GM12878 (cell line): ENCODE measurements around the gene NOB1. TPM values are rescaled to one million over a fixed set of nuclear protein-coding genes. Genes with fewer than 3 reads are reported as not detected.

Source experiments
- ATAC-seq: fragments of 200-7000 bp; cut with Tn5 transposase; 3 replicates; pipeline ENCODE4 v1.9.1; 2020; ENCODE audit warnings: mild to moderate bottlenecking, moderate library complexity
- BruUV-seq: library from RNA; stranded (reverse); fragments of 400-500 nt; replicated peaks from 2 replicates; lab custom pipeline; 2021; lab: Mats Ljungman, UMichigan
- CTCF ChIA-PET: fragments of 300-600 bp; sonication (Branson Sonifier 250); formaldehyde crosslinking; extraction: SDS; loops from one replicate; lab custom pipeline; 2021; ENCODE audit warnings: inconsistent platforms; lab: Yijun Ruan, JAX
- POLR2A ChIA-PET: fragments of 350-600 bp; formaldehyde crosslinking; extraction: SDS; loops from one replicate; lab custom pipeline; 2021; ENCODE audit warnings: inconsistent platforms; lab: Charles Lee
- RAD21 ChIA-PET: fragments of 300-600 bp; sonication (Branson Sonifier 250); formaldehyde crosslinking; loops from one replicate; lab custom pipeline; 2023; ENCODE audit warnings: antibody characterized with exemption; ENCODE audit not compliant: unreplicated experiment; lab: Charles Lee
- SMC1A ChIA-PET: fragments of 300-600 bp; sonication (Branson Sonifier 250); formaldehyde crosslinking; loops from one replicate; lab custom pipeline; 2023; ENCODE audit not compliant: unreplicated experiment, uncharacterized antibody; lab: Charles Lee
- DNase-seq: peaks from one replicate; pipeline ENCODE4 v3.0.0-alpha.2; 2011; ENCODE audit warnings: low read depth, low spot score
- FAIRE-seq: peaks from 3 replicates; lab custom pipeline; 2011; peaks lifted over from hg19 to GRCh38; lab: Jason Lieb, UNC
- H2AFZ ChIP-seq: 2 replicates; pipeline ENCODE4 v1.6.0; 2011; ENCODE audit warnings: low read depth, low read length, control low read depth; ENCODE audit not compliant: control insufficient read depth
- H3K27ac ChIP-seq: 2 replicates; pipeline ENCODE4 v1.5.1; 2011; ENCODE audit warnings: control low read depth; ENCODE audit not compliant: control insufficient read depth, insufficient read depth
- H3K27me3 ChIP-seq, 2 experiments: replicated peaks in 1 of 2; 2 replicates each; pipeline versions ENCODE4 v1.6.0 to v1.6.1; 2011; ENCODE audit warnings: low read length in 1 of 2; ENCODE audit not compliant: control insufficient read depth in 2 of 2, insufficient read depth in 2 of 2
- H3K36me3 ChIP-seq, 2 experiments: 2 replicates each; pipeline ENCODE4 v1.5.1; 2011; ENCODE audit warnings: low read length in 1 of 2; ENCODE audit not compliant: control insufficient read depth in 2 of 2, insufficient read depth in 2 of 2
- H3K4me1 ChIP-seq: 2 replicates; pipeline ENCODE4 v1.6.1; 2011; ENCODE audit warnings: mild to moderate bottlenecking, low read length, moderate library complexity, mixed read lengths; ENCODE audit not compliant: control insufficient read depth, insufficient read depth
- H3K4me2 ChIP-seq: 2 replicates; pipeline ENCODE4 v1.6.0; 2011; ENCODE audit warnings: control low read depth; ENCODE audit not compliant: control insufficient read depth, insufficient read depth
- H3K4me3 ChIP-seq: fragments of 200-600 bp; sonication (generic); 2 replicates; pipeline ENCODE4 v1.5.1; 2016
- H3K79me2 ChIP-seq: 2 replicates; pipeline ENCODE4 v1.6.0; 2011; ENCODE audit warnings: low read length; ENCODE audit not compliant: control insufficient read depth, insufficient read depth
- H3K9ac ChIP-seq: 2 replicates; pipeline ENCODE4 v1.8.0; 2011; ENCODE audit warnings: low read length, control low read depth, mixed read lengths; ENCODE audit not compliant: control insufficient read depth, insufficient read depth
- H3K9me3 ChIP-seq: replicated peaks from 3 replicates; pipeline ENCODE4 v1.5.1; 2011; ENCODE audit warnings: mild to moderate bottlenecking, low read length; ENCODE audit not compliant: control insufficient read depth, insufficient read depth
- H4K20me1 ChIP-seq: 2 replicates; pipeline ENCODE4 v1.6.0; 2011; ENCODE audit not compliant: control insufficient read depth, insufficient read depth
- JUNB ChIP-seq: IDR thresholded peaks from 2 replicates; pipeline ENCODE4 v1.6.1; 2016; ENCODE audit warnings: antibody characterized with exemption, mild to moderate bottlenecking
- SPI1 ChIP-seq: IDR thresholded peaks from 2 replicates; pipeline ENCODE4 v1.6.1; 2011; ENCODE audit warnings: low read depth, mild to moderate bottlenecking, low read length, moderate library complexity, borderline replicate concordance; ENCODE audit not compliant: insufficient read depth
- TAF1 ChIP-seq: IDR thresholded peaks from 2 replicates; pipeline ENCODE4 v1.6.1; 2011; ENCODE audit warnings: mild to moderate bottlenecking, low read depth, low read length, borderline replicate concordance
- ZNF24 ChIP-seq: fragments of 450-650 bp; IDR thresholded peaks from 2 replicates; pipeline ENCODE4 v1.6.1; 2017; ENCODE audit warnings: antibody characterized with exemption, mild to moderate bottlenecking
- WGBS: methylation state at CpG from one replicate; pipeline ENCODE4 v1.1.6; 2016; ENCODE audit warnings: low lambda C conversion rate; ENCODE audit not compliant: insufficient replicate concordance, insufficient coverage; ENCODE audit errors: missing lambda C conversion rate; 5-methylcytosine and 5-hydroxymethylcytosine counted together
- in situ Hi-C: fragments of 300-500 bp; cut with MboI; formaldehyde crosslinking; loops from 9 replicates; pipeline ENCODE4 v1.14.3; 2018; ENCODE audit warnings: mixed read lengths
- intact Hi-C: fragments of 100-400 bp; cut with micrococcal nuclease; formaldehyde crosslinking; loops from one replicate; pipeline ENCODE4 v1.14.2; 2022; ENCODE audit not compliant: unreplicated experiment
- polyA plus RNA-seq, 11 experiments: library from polyadenylated mRNA; depleted of rRNA in 4 of 11; unstranded in 6 of 11; stranded (reverse) in 5 of 11; fragments of >200 nt; fragmentation: Nextera tagmentation in 4 of 11; fragmentation: Illumina TruSeq in 1 of 11; extraction: Ambion mirVana in 4 of 11; extraction: Trizol in 1 of 11; gene quantifications; 1 replicate in 1 of 11; 2 replicates in 10 of 11; pipeline versions ENCODE4 v1.2.1 to v1.2.3, GENCODE V29; 2011 to 2016; ENCODE audit warnings: inconsistent platforms in 2 of 11, missing spikeins in 2 of 11, low read depth in 1 of 11
- total RNA-seq, 4 experiments: library from RNA; depleted of rRNA in 3 of 4; stranded (reverse); fragments of >200 nt in 3 of 4; fragmentation: Illumina TruSeq in 1 of 4; extraction: Trizol in 1 of 4; gene quantifications; 2 replicates each; pipeline versions ENCODE4 v1.2.1 to v1.2.3, GENCODE V29; 2013 to 2021
- TF ChIP-seq, protein P1 (sequence below): fragments of 450-650 bp; IDR thresholded peaks from 2 replicates; pipeline ENCODE4 v1.6.1; 2017; ENCODE audit warnings: mild to moderate bottlenecking, moderate library complexity
- TF ChIP-seq, protein P2 (sequence below): IDR thresholded peaks from 2 replicates; pipeline ENCODE4 v1.6.1; 2011; ENCODE audit warnings: borderline replicate concordance, low read depth, mild to moderate bottlenecking, moderate library complexity, low read length; ENCODE audit not compliant: insufficient read depth, poor library complexity, severe bottlenecking

The NOB1 gene
- total and polyA plus RNA-seq, 10 of the 15 experiments (the other 5 are each of a cell fraction or from before 2014, with no cell fraction given) = 31.1 to 117 (median 78.0) TPM

DNA sequence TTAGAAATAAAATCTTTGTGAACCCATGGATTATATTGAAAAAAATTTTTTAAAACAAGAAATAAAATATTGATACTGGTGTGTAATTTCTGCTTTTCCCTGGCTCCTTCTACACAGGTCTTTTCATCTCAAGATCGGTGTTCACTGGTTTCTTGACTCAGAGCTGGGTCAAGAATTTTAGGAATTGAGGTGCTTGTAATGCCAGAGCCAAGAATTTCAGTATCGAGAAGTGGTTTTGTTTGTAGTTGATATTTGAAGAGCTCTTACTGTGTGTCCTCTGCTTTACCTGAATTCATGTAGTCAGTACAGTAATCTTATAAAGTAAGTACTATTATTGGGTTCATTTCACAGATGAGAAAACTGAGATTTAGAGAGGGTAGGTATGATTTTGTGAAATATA lies 14.7 kb upstream of the NOB1 start:
- H3K4me3 ChIP-seq = no peak overlapping the region
- CTCF ChIA-PET = interaction anchor here (0.9 to 4.7 kb wide), 3 partner anchors 15 to 27 kb away, joined by 3 to 23 read pairs (median 3); partner anchors contain the start of gene NOB1
- H3K9me3 ChIP-seq = peaks cover 2% of the 10 kb centered on the region; the same call in 2 of the 3 replicates
- intact Hi-C loops = no loop called here
- peaks cover 28% of the 10 kb centered on the region for H3K79me2 ChIP-seq
- no peak for ATAC-seq
- POLR2A ChIA-PET = interaction anchor here (0.6 to 0.7 kb wide), 4 partner anchors 390 to 1835 kb away, joined by 3 to 6 read pairs (median 4); no protein-coding TSS in a partner anchor
- no peak for FAIRE-seq
- H4K20me1 ChIP-seq = no peaks in the 10 kb centered on the region
- no peaks in the 10 kb centered on the region for H3K27me3 ChIP-seq
- no peak overlapping the region for H2AFZ ChIP-seq
- RAD21 ChIA-PET = interaction anchor here (1.1 kb wide), 1 partner anchor 15 kb away, joined by 5 read pairs; the partner anchor contains the start of gene NOB1
- TF ChIP-seq, protein P1, sequence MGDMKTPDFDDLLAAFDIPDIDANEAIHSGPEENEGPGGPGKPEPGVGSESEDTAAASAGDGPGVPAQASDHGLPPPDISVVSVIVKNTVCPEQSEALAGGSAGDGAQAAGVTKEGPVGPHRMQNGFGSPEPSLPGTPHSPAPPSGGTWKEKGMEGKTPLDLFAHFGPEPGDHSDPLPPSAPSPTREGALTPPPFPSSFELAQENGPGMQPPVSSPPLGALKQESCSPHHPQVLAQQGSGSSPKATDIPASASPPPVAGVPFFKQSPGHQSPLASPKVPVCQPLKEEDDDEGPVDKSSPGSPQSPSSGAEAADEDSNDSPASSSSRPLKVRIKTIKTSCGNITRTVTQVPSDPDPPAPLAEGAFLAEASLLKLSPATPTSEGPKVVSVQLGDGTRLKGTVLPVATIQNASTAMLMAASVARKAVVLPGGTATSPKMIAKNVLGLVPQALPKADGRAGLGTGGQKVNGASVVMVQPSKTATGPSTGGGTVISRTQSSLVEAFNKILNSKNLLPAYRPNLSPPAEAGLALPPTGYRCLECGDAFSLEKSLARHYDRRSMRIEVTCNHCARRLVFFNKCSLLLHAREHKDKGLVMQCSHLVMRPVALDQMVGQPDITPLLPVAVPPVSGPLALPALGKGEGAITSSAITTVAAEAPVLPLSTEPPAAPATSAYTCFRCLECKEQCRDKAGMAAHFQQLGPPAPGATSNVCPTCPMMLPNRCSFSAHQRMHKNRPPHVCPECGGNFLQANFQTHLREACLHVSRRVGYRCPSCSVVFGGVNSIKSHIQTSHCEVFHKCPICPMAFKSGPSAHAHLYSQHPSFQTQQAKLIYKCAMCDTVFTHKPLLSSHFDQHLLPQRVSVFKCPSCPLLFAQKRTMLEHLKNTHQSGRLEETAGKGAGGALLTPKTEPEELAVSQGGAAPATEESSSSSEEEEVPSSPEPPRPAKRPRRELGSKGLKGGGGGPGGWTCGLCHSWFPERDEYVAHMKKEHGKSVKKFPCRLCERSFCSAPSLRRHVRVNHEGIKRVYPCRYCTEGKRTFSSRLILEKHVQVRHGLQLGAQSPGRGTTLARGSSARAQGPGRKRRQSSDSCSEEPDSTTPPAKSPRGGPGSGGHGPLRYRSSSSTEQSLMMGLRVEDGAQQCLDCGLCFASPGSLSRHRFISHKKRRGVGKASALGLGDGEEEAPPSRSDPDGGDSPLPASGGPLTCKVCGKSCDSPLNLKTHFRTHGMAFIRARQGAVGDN = no peak
- no peak for TF ChIP-seq TAF1
- no peak for TF ChIP-seq JUNB
- no peak for TF ChIP-seq SPI1
- TF ChIP-seq, protein P2, sequence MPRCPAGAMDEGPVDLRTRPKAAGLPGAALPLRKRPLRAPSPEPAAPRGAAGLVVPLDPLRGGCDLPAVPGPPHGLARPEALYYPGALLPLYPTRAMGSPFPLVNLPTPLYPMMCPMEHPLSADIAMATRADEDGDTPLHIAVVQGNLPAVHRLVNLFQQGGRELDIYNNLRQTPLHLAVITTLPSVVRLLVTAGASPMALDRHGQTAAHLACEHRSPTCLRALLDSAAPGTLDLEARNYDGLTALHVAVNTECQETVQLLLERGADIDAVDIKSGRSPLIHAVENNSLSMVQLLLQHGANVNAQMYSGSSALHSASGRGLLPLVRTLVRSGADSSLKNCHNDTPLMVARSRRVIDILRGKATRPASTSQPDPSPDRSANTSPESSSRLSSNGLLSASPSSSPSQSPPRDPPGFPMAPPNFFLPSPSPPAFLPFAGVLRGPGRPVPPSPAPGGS = no peak
- TF ChIP-seq ZNF24 = no peak
- H3K4me2 ChIP-seq = no peak overlapping the region
- WGBS = 47% methylated on average over 2 of the region's 2 CpGs
- DNase-seq = no peak
- no peak overlapping the region for H3K9ac ChIP-seq
- H3K27ac ChIP-seq = no peak overlapping the region
- in situ Hi-C loops = no loop called here
- no TSS peak for BruUV-seq
- SMC1A ChIA-PET = no interaction called here
- no peaks in the 10 kb centered on the region; a peak in 1 of 4 replicates for H3K36me3 ChIP-seq
- H3K4me1 ChIP-seq = peaks cover 36% of the 10 kb centered on the region
